Vagina (tissue), 2 donors: ENCODE results near the gene ZFHX3.

Experiments used
- POLR2A ChIP-seq, 2 donors: fragments of 450-650 bp; IDR thresholded peaks; one replicate each; pipeline ENCODE4 v1.6.1; 2017; ENCODE audit warnings: antibody characterized with exemption in 2 of 2, mild to moderate bottlenecking in 2 of 2, moderate library complexity in 2 of 2
- TF ChIP-seq, protein P1 (sequence below), 3 experiments: fragments of 450-650 bp in 2 of 3; fragments of 200-600 bp in 1 of 3; sonication (generic) in 1 of 3; IDR thresholded peaks; one replicate each; pipeline ENCODE4 v1.5.1; 2017 to 2019; ENCODE audit warnings: antibody characterized with exemption in 3 of 3, mild to moderate bottlenecking in 2 of 3, moderate library complexity in 2 of 3

DNA sequence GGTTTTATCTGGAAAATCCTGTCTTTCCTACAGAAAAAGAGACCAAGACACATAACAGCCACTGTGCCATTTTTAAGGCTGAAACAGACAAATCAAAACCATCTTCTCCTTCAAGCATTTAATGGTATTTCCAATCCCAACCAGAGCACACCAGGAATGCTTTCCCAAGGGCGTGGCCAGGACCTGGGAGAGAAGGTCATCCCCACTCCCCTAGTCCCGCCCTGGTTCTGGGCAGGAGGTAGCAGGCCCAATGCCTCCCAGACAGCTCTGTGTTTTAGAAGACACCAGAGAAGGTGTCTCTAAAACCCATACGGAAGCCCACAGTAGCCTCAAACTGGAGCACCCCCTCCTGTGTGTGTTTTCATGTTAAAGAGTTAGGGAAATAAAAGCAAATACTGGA, 214.4 kb downstream of the ZFHX3 start:
- TF ChIP-seq, protein P1, sequence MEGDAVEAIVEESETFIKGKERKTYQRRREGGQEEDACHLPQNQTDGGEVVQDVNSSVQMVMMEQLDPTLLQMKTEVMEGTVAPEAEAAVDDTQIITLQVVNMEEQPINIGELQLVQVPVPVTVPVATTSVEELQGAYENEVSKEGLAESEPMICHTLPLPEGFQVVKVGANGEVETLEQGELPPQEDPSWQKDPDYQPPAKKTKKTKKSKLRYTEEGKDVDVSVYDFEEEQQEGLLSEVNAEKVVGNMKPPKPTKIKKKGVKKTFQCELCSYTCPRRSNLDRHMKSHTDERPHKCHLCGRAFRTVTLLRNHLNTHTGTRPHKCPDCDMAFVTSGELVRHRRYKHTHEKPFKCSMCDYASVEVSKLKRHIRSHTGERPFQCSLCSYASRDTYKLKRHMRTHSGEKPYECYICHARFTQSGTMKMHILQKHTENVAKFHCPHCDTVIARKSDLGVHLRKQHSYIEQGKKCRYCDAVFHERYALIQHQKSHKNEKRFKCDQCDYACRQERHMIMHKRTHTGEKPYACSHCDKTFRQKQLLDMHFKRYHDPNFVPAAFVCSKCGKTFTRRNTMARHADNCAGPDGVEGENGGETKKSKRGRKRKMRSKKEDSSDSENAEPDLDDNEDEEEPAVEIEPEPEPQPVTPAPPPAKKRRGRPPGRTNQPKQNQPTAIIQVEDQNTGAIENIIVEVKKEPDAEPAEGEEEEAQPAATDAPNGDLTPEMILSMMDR (IDR thresholded peaks at IDR 0.05), result no peak
- TF ChIP-seq POLR2A (IDR thresholded peaks at IDR 0.05), result no peak
